ENCODE measurements around the gene EPHA10.

The EPHA10 gene

GRCh38 chr1:37670133-37670532, 94.8 kb downstream of the EPHA10 start:
- DNase-seq: no peak

GRCh38 chr1:37667023-37667671, 97.8 kb downstream of the EPHA10 start:
- DNase-seq: no peak

GRCh38 chr1:37666241-37666867, 98.6 kb downstream of the EPHA10 start:
- no peak for DNase-seq

Measured in NCI-H1436 (cell line).